NCI-H1694 treated with DMSO at 0.1 percent for 48 hours (cell line): ENCODE data around the gene A2ML1.
A peak's percentile ranks its signal among the peaks of the same experiment; 100 is the strongest.
"Not testable (repeated sequence)": the region's sequence is repeated elsewhere in the genome, so short reads cannot be mapped to it uniquely, and the experiment has no call there.

ENCODE experiments used
- DNase-seq: peaks from one replicate; lab custom pipeline; 2025; lab: John Stamatoyannopoulos, UW

Gene A2ML1

GRCh38 chr12:8906266-8907180 lies 84.1 kb downstream of the A2ML1 start:
- no peak for DNase-seq

- DNase-seq = no peak
Observed at GRCh38 chr12:8907513-8907912, 85.1 kb downstream of the A2ML1 start.

DNA sequence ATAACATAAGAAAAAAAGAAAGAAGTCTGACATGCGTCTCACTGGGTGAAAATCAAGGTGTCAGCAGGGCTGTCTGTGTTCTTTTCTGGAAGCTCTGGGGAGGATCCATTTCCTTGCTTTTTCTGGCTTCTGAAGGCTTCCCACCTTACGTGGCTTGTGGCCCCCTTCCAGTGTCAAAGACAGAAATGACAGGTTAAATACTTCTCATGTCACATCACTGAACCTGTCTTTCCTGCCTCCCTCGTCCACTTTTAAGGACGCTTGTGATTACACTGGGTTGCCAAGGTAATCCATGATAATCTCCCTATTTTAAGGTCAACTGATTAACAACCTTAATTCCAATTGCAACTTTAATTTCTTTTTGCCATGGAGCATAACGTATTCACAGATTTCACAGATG lies 87.3 kb downstream of the A2ML1 start:
- no peak for DNase-seq

DNA sequence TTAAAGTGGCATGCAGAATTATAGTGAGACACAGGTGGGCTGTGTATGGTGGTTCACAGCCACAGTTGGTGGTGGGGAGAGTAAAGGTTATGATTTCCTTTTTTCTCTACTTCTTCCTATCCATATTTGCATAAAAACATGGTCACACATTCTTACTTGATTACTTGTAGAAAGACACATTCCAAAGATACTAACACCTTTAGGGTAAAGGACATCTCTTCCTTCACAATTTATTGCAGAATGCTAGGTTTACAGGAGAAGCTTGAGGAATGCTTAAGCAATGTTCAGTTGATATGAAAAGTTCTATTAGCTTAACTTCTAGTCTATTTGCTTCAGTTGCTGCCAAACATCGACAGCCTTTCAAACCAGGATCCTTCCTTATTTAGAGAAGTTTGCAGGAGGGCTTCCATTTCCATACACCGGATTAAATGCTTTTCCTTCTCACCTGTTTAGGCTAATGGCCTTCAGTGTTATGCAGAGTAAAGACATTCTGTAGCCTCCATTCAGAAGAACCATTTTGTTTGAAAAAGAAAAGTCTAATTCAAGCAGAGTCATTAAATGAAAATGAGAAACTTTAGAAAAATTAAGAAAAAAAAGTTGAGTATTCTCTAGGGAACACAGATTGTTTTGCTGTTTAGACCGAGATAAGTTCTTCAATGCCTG lies 89.3 kb downstream of the A2ML1 start:
- no peak for DNase-seq

DNA sequence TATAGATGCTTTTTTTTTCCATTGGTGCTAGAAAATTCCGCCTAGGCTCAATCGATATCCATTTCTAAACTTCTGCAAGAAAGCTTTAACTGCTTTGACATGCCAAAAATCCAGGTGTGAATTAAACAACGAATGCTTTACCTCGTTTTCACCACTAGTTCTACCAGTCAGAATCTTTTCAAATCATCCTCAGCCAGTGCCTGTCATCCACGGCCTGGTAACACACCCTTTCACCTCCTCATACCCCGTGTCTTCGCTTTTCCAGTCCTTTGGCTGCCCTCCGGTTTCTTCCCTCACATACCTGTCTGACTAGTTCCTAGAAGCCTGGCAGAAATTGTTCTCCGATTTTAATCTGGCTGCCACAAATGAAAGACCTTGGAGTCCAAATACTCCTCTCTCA lies 90.5 kb downstream of the A2ML1 start:
- no peak for DNase-seq

- DNase-seq = no peak
Observed at GRCh38 chr12:8913702-8914032, 91.2 kb downstream of the A2ML1 start.

DNA sequence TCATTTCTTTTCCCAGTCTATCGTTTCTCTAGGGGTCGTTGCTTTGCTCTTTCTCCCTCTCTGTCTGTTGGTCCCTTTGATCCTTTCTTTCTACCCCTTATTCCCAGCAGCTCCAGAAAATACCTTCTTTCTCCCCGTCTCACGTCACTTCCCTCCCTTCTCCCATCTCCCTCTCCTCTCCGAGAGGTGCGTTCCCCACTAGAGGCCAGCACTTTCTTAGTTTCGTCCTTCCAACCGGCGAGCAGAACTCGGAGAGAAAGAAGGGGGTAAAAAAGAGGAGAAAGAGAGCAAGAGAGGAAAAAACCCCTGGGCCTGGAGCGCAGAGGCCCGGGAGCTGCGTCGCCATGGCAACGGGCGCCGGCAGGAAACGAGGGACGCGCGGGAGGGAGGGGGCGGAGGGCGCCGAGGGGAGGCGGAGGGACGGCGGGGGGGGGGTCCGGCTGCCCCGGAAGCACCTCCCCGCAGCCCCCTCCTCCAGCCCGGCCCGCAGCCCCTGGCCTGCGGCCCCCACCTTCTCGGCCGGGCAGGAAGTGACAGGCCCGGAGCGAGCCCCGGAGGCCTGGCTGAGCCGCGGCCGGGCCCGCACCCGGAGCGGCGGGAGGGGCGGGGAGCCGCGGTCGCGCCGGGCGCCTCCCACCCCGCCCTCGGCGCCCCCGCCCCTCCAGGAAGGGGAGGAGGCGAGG lies 91.8 kb downstream of the A2ML1 start, which contains the start of gene PHC1:
TSS of gene PHC1 (plus strand) at position 477 of the 683 bp plus-strand sequence. CDS start 3,169 bp downstream, outside the sequence.
- peak; percentile 45 for DNase-seq

- peak; percentile 21 for DNase-seq
Observed at GRCh38 chr12:8914716-8915526, 92.5 kb downstream of the A2ML1 start.

DNA sequence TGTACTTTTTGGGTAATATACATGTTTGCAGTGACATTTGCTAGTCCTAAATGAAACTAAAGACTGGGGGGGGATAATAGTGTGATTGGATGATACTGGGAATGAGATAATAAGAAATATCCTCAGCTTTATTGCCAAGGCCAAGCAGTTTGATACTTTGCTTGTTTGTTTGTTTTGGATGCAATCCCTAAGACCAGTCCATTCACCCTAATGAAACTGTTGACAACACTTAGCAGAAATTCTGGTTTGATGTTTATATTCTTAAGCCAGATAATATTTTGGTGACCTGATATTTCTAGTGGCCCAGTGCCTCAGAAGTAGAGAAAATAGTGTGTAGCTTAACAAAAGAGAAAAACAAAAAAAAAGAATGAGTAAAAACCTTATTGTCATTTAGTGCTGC lies 93.7 kb downstream of the A2ML1 start:
- DNase-seq = no peak

GRCh38 chr12:8917031-8917430 lies 94.6 kb downstream of the A2ML1 start:
- no peak for DNase-seq

DNA sequence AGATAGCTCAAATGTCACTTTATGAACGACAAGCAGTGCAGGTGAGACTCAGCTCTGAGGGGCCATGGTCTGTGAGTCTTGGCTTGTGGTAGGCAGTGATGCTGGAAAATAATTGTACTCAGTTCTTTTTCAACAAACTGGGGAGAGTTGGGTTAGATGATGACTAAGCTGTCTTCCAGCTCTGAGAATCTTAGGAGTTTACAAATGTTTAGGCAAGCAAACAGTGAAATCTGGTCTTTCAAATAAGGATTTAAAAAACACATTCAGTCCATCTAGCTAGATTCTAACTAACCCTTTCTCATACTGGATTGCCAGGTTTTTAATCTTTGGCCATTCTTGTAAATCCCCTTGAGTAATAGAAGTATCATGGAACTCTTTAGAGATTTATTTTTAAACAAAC lies 95.3 kb downstream of the A2ML1 start:
- no peak for DNase-seq

- not testable (repeated sequence) for DNase-seq
Observed at GRCh38 chr12:8919643-8920042, 97.2 kb downstream of the A2ML1 start.

- DNase-seq = no peak
Observed at GRCh38 chr12:8922544-8922943, 100.1 kb downstream of the A2ML1 start.
